ENCODE results near the gene KCNS3. TPM values are rescaled to one million over a fixed set of nuclear protein-coding genes. Genes with fewer than 3 reads are reported as not detected.
A peak's percentile ranks its signal among the peaks of the same experiment; 100 is the strongest.

Gene KCNS3
- total and polyA plus RNA-seq, 2 of the 13 experiments (the other 11 are each of a cell fraction or from before 2014, with no cell fraction given): not detected

GRCh38 chr2:17892770-17893534 is 14.5 kb downstream of the KCNS3 start:
- TF ChIP-seq ZNF841 (CRISPR knock-in tag; IDR thresholded peaks at IDR 0.05; ENCODE audit: borderline replicate concordance): no peak
- TF ChIP-seq MAF1 (CRISPR knock-in tag; IDR thresholded peaks at IDR 0.05; ENCODE audit: borderline replicate concordance): no peak
- peak; percentile 14; the same call in 1 of the 2 replicates for TF ChIP-seq NFE2L2 (IDR thresholded peaks at IDR 0.05; ENCODE audit: low read length)
- DNase-seq (ENCODE audit: low spot score) (no peak), ATAC-seq (no peak), FAIRE-seq (no peak)
- Histone ChIP-seq H3K27me3 (ENCODE audit: control insufficient read depth in 1 of 2, insufficient read depth in 2 of 2, low read length in 2 of 2) (no peaks in the 10 kb centered on the region), H3K4me2 (ENCODE audit: low read depth, low read length) (no peak overlapping the region), H3K4me3 (replicated peaks in 1 of 3; ENCODE audit: insufficient read depth in 1 of 3, low read depth in 2 of 3, low read length in 3 of 3) (no peak overlapping the region), H3K36me3 (replicated peaks in 1 of 2; ENCODE audit: control insufficient read depth in 1 of 2, insufficient read depth in 2 of 2, low read length in 2 of 2) (no peaks in the 10 kb centered on the region), H3K9ac (ENCODE audit: insufficient read depth, low read depth, low read length) (no peak overlapping the region), H3K27ac (ENCODE audit: extremely low read length, insufficient read depth, low read length) (no peak overlapping the region), H3K4me1 (ENCODE audit: insufficient read depth, low read length) (no peaks in the 10 kb centered on the region), H3K9me3 (ENCODE audit: low read length) (no peaks in the 10 kb centered on the region), H2AFZ (ENCODE audit: low read length) (no peak overlapping the region), H3K79me2 (ENCODE audit: insufficient read depth, low read length) (no peaks in the 10 kb centered on the region), H4K20me1 (ENCODE audit: insufficient read depth, low read length) (no peaks in the 10 kb centered on the region)
- ChIA-PET POLR2A (no interaction called here), CTCF (ENCODE audit: low intra/inter-chr PET ratio, low total read pairs) (no interaction called here)
- in situ Hi-C loops (cut with HindIII; ENCODE audit: extremely low pct_ligation_motif_present, low pct_unique_long_range_greater_than_20kb): no loop called here
- intact Hi-C loops (cut with micrococcal nuclease; ENCODE audit: unreplicated experiment): no loop called here
- BruUV-seq (replicated peaks): no TSS peak
- 40% methylated on average over 10 of the region's 10 CpGs for WGBS (ENCODE audit: low lambda C conversion rate)

- H2AFZ ChIP-seq (ENCODE audit: low read length): no peak overlapping the region
- ATAC-seq (no peak), DNase-seq (ENCODE audit: low spot score) (no peak), FAIRE-seq (no peak)
- H3K79me2 ChIP-seq (ENCODE audit: insufficient read depth, low read length): no peaks in the 10 kb centered on the region
- H4K20me1 ChIP-seq (ENCODE audit: insufficient read depth, low read length): no peaks in the 10 kb centered on the region
- no TSS peak for BruUV-seq (replicated peaks)
- CTCF ChIA-PET (ENCODE audit: low intra/inter-chr PET ratio, low total read pairs): no interaction called here
- no peaks in the 10 kb centered on the region for H3K27me3 ChIP-seq (ENCODE audit: control insufficient read depth in 1 of 2, insufficient read depth in 2 of 2, low read length in 2 of 2)
- POLR2A ChIA-PET: no interaction called here
- no peaks in the 10 kb centered on the region for H3K4me1 ChIP-seq (ENCODE audit: insufficient read depth, low read length)
- no peak overlapping the region for H3K4me2 ChIP-seq (ENCODE audit: low read depth, low read length)
- H3K9me3 ChIP-seq (ENCODE audit: low read length): no peaks in the 10 kb centered on the region
- no peak overlapping the region for H3K4me3 ChIP-seq (replicated peaks in 1 of 3; ENCODE audit: insufficient read depth in 1 of 3, low read depth in 2 of 3, low read length in 3 of 3)
- H3K36me3 ChIP-seq (replicated peaks in 1 of 2; ENCODE audit: control insufficient read depth in 1 of 2, insufficient read depth in 2 of 2, low read length in 2 of 2): no peaks in the 10 kb centered on the region
- intact Hi-C loops (cut with micrococcal nuclease; ENCODE audit: unreplicated experiment): no loop called here
- in situ Hi-C loops (cut with HindIII; ENCODE audit: extremely low pct_ligation_motif_present, low pct_unique_long_range_greater_than_20kb): no loop called here
- no peak overlapping the region for H3K9ac ChIP-seq (ENCODE audit: insufficient read depth, low read depth, low read length)
- WGBS (ENCODE audit: low lambda C conversion rate): 0% methylated on average over 1 of the region's 1 CpG
- no peak overlapping the region for H3K27ac ChIP-seq (ENCODE audit: extremely low read length, insufficient read depth, low read length)
- TF ChIP-seq RXRB (CRISPR knock-in tag; IDR thresholded peaks at IDR 0.05; ENCODE audit: borderline replicate concordance): no peak
- TF ChIP-seq JUNB (CRISPR knock-in tag; IDR thresholded peaks at IDR 0.05; ENCODE audit: borderline replicate concordance): no peak
- no peak for TF ChIP-seq CBX5 (CRISPR knock-in tag; IDR thresholded peaks at IDR 0.05; ENCODE audit: borderline replicate concordance)
- TF ChIP-seq CEBPZ (IDR thresholded peaks at IDR 0.05; ENCODE audit: low read length): no peak
- no peak for TF ChIP-seq ZBTB46 (CRISPR knock-in tag; IDR thresholded peaks at IDR 0.05; ENCODE audit: borderline replicate concordance)
- no peak for TF ChIP-seq PBX2 (CRISPR knock-in tag; IDR thresholded peaks at IDR 0.05)
- TF ChIP-seq HHEX (CRISPR knock-in tag; IDR thresholded peaks at IDR 0.05): no peak
- no peak for TF ChIP-seq MAFK (conservative IDR thresholded peaks at IDR 0.05 in 1 of 2, IDR thresholded peaks at IDR 0.05 in 1 of 2; ENCODE audit: low read length in 2 of 2)
- no peak for TF ChIP-seq SIX1 (CRISPR knock-in tag; IDR thresholded peaks at IDR 0.05; ENCODE audit: borderline replicate concordance)
Measured at GRCh38 chr2:17894005-17894404, 15.5 kb downstream of the KCNS3 start.
